HCT116 (cell line): ENCODE results near the gene HMHB1.

ENCODE experiments used
- EGR1 ChIP-seq: IDR thresholded peaks from 2 replicates; pipeline ENCODE4 v1.6.1; 2012; ENCODE audit warnings: low read depth
- EZH2phosphoT487 ChIP-seq: fragments of 200-600 bp; IDR thresholded peaks from 2 replicates; pipeline ENCODE4 v1.6.1; 2018; ENCODE audit warnings: antibody characterized with exemption, borderline replicate concordance
- SRF ChIP-seq: IDR thresholded peaks from 2 replicates; pipeline ENCODE4 v1.6.1; 2012; ENCODE audit warnings: low read depth
- TF ChIP-seq, protein P1 (sequence below), 3 experiments: fragments of 200-600 bp in 1 of 3; sonication (generic) in 1 of 3; IDR thresholded peaks in 2 of 3; conservative IDR thresholded peaks in 1 of 3; 2 replicates each; pipeline ENCODE4 v1.5.1; 2012 to 2017; ENCODE audit warnings: low read depth in 2 of 3, low read length in 2 of 3, antibody characterized with exemption in 1 of 3, borderline replicate concordance in 1 of 3, control low read depth in 1 of 3, mild to moderate bottlenecking in 1 of 3, mixed read lengths in 1 of 3, mixed run types in 1 of 3, moderate library complexity in 1 of 3; ENCODE audit not compliant: insufficient read depth in 1 of 3
- TF ChIP-seq, protein P2 (sequence below): IDR thresholded peaks from 2 replicates; pipeline ENCODE4 v1.6.1; 2012; ENCODE audit warnings: low read depth

GRCh38 chr5:143841446-143841845, 29.5 kb downstream of the HMHB1 start:
- TF ChIP-seq SRF (no peak), EGR1 (no peak), EZH2phosphoT487 (no peak)
- TF ChIP-seq, protein P1, sequence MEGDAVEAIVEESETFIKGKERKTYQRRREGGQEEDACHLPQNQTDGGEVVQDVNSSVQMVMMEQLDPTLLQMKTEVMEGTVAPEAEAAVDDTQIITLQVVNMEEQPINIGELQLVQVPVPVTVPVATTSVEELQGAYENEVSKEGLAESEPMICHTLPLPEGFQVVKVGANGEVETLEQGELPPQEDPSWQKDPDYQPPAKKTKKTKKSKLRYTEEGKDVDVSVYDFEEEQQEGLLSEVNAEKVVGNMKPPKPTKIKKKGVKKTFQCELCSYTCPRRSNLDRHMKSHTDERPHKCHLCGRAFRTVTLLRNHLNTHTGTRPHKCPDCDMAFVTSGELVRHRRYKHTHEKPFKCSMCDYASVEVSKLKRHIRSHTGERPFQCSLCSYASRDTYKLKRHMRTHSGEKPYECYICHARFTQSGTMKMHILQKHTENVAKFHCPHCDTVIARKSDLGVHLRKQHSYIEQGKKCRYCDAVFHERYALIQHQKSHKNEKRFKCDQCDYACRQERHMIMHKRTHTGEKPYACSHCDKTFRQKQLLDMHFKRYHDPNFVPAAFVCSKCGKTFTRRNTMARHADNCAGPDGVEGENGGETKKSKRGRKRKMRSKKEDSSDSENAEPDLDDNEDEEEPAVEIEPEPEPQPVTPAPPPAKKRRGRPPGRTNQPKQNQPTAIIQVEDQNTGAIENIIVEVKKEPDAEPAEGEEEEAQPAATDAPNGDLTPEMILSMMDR (IDR thresholded peaks at IDR 0.05 in 2 of 3, conservative IDR thresholded peaks at IDR 0.05 in 1 of 3; ENCODE audit: borderline replicate concordance in 1 of 3, insufficient read depth in 1 of 3, low read depth in 2 of 3, low read length in 2 of 3), result no peak
- TF ChIP-seq, protein P2, sequence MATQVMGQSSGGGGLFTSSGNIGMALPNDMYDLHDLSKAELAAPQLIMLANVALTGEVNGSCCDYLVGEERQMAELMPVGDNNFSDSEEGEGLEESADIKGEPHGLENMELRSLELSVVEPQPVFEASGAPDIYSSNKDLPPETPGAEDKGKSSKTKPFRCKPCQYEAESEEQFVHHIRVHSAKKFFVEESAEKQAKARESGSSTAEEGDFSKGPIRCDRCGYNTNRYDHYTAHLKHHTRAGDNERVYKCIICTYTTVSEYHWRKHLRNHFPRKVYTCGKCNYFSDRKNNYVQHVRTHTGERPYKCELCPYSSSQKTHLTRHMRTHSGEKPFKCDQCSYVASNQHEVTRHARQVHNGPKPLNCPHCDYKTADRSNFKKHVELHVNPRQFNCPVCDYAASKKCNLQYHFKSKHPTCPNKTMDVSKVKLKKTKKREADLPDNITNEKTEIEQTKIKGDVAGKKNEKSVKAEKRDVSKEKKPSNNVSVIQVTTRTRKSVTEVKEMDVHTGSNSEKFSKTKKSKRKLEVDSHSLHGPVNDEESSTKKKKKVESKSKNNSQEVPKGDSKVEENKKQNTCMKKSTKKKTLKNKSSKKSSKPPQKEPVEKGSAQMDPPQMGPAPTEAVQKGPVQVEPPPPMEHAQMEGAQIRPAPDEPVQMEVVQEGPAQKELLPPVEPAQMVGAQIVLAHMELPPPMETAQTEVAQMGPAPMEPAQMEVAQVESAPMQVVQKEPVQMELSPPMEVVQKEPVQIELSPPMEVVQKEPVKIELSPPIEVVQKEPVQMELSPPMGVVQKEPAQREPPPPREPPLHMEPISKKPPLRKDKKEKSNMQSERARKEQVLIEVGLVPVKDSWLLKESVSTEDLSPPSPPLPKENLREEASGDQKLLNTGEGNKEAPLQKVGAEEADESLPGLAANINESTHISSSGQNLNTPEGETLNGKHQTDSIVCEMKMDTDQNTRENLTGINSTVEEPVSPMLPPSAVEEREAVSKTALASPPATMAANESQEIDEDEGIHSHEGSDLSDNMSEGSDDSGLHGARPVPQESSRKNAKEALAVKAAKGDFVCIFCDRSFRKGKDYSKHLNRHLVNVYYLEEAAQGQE, result no peak
